Right atrium auricular region (tissue), 2 donors: Measurements from ENCODE around the gene DNAAF5. TPM values are rescaled to one million over a fixed set of nuclear protein-coding genes. Genes with fewer than 3 reads are reported as not detected.

Source experiments
- DNase-seq: peaks from one replicate; pipeline ENCODE4 v3.0.0-alpha.2; 2019; ENCODE audit warnings: low spot score
- H3K27ac ChIP-seq, 2 donors: fragments of 200-600 bp; sonication (generic); 1 replicate in 1 of 2; 2 replicates in 1 of 2; pipeline ENCODE4 v1.5.1; 2016 to 2019
- H3K27me3 ChIP-seq, 2 donors: fragments of 200-600 bp; sonication (generic); one replicate each; pipeline versions ENCODE4 v1.5.1 to v1.6.0; 2017 to 2019
- H3K36me3 ChIP-seq: fragments of 200-600 bp; sonication (generic); one replicate; pipeline ENCODE4 v1.5.1; 2016
- H3K4me1 ChIP-seq, 2 donors: fragments of 200-600 bp; sonication (generic); one replicate each; pipeline versions ENCODE4 v1.5.1 to v1.6.0; 2017 to 2019
- H3K4me3 ChIP-seq, 2 donors: fragments of 200-600 bp; sonication (generic); 1 replicate in 1 of 2; 2 replicates in 1 of 2; pipeline ENCODE4 v1.5.1; 2017 to 2019; ENCODE audit warnings: mild to moderate bottlenecking in 1 of 2, moderate library complexity in 1 of 2
- H3K9me3 ChIP-seq, 2 donors: fragments of 200-600 bp; sonication (generic); one replicate each; pipeline ENCODE4 v1.5.1; 2019
- CTCF ChIP-seq, 2 donors: fragments of 200-600 bp; sonication (generic); IDR thresholded peaks; one replicate each; pipeline ENCODE4 v1.5.1; 2019; ENCODE audit warnings: antibody characterized with exemption in 2 of 2
- total RNA-seq, 2 donors: library from RNA; depleted of rRNA; stranded (reverse); fragments of >200 nt; gene quantifications; one replicate each; pipeline ENCODE4 v1.1.0, GENCODE V29; 2016

DNAAF5 gene
- total RNA-seq, 2 donors from 2014 or later = 19.0 to 35.5 TPM

GRCh38 chr7:831596-832166 lies 105.2 kb downstream of the DNAAF5 start:
- no peaks in the 10 kb centered on the region for H3K27me3 ChIP-seq
- H3K9me3 ChIP-seq = no peaks in the 10 kb centered on the region
- H3K36me3 ChIP-seq = no peaks in the 10 kb centered on the region
- H3K4me3 ChIP-seq = peak overlapping the region in 1 of 2 donors; percentile 25
- peak overlapping the region; percentile 88 to 98 for H3K27ac ChIP-seq
- H3K4me1 ChIP-seq = peaks cover 0 to 90% of the 10 kb centered on the region in 2 donors
- TF ChIP-seq CTCF (IDR thresholded peaks at IDR 0.05) = no peak
- no peak for DNase-seq

- H3K4me3 ChIP-seq = peak within 1 kb of the TSS in 1 of 2 donors; percentile 25
- H3K27ac ChIP-seq = peak within 1 kb of the TSS; percentile 88 to 98
- H3K27me3 ChIP-seq = no peaks in the 10 kb centered on the region
- H3K4me1 ChIP-seq = peaks cover 0 to 90% of the 10 kb centered on the region in 2 donors
- TF ChIP-seq CTCF (IDR thresholded peaks at IDR 0.05) = no peak
- H3K36me3 ChIP-seq = no peaks in the 10 kb centered on the region
- H3K9me3 ChIP-seq = no peaks in the 10 kb centered on the region
- DNase-seq = no peak
These were observed 105.9 kb downstream of the DNAAF5 start, which contains the start of gene SUN1 for GRCh38 chr7:832167-832967. TSS of gene SUN1 (plus strand) at chr7:832476. CDS start at chr7:832525, 49 bp downstream.

GRCh38 chr7:832968-833424 lies 106.5 kb downstream of the DNAAF5 start:
- Histone ChIP-seq H3K27ac (peak overlapping the region; percentile 88 to 98), H3K9me3 (no peaks in the 10 kb centered on the region), H3K36me3 (no peaks in the 10 kb centered on the region), H3K4me3 (no peak overlapping the region), H3K4me1 (peaks cover 0 to 90% of the 10 kb centered on the region in 2 donors), H3K27me3 (no peaks in the 10 kb centered on the region)
- TF ChIP-seq CTCF (IDR thresholded peaks at IDR 0.05) = no peak
- DNase-seq = no peak

GRCh38 chr7:833601-834258 lies 107.2 kb downstream of the DNAAF5 start:
- Histone ChIP-seq H3K4me3 (no peak overlapping the region), H3K9me3 (no peaks in the 10 kb centered on the region), H3K27me3 (no peaks in the 10 kb centered on the region), H3K4me1 (peaks cover 0 to 94% of the 10 kb centered on the region in 2 donors), H3K36me3 (no peaks in the 10 kb centered on the region), H3K27ac (peak overlapping the region; percentile 88 to 98)
- TF ChIP-seq CTCF (IDR thresholded peaks at IDR 0.05) = no peak
- no peak for DNase-seq

GRCh38 chr7:834277-834676 lies 107.8 kb downstream of the DNAAF5 start:
- no peak for TF ChIP-seq CTCF (IDR thresholded peaks at IDR 0.05)
- Histone ChIP-seq H3K27me3 (no peaks in the 10 kb centered on the region), H3K27ac (peak overlapping the region; percentile 88 to 98), H3K4me1 (peaks cover 0 to 93% of the 10 kb centered on the region in 2 donors), H3K36me3 (peaks cover 5% of the 10 kb centered on the region), H3K4me3 (no peak overlapping the region), H3K9me3 (no peaks in the 10 kb centered on the region)
- DNase-seq = no peak
